Fibroblast of lung (primary cell): ENCODE results near the gene ITPKA. TPM values are rescaled to one million over a fixed set of nuclear protein-coding genes. Genes with fewer than 3 reads are reported as not detected.
A peak's percentile ranks its signal among the peaks of the same experiment; 100 is the strongest.

Experiments used
- DNase-seq, 2 donors: peaks; one replicate each; pipeline versions ENCODE4 v3.0.0 to v3.0.0-alpha.2; 2010; ENCODE audit warnings: low read depth in 2 of 2
- H2AFZ ChIP-seq: 2 replicates; pipeline ENCODE4 v1.5.1; 2012; ENCODE audit warnings: low read length, control low read depth, inconsistent platforms
- H3K27ac ChIP-seq: 2 replicates; pipeline ENCODE4 v1.5.1; 2011; ENCODE audit warnings: low read length, control low read depth; ENCODE audit not compliant: insufficient read depth
- H3K27me3 ChIP-seq: 2 replicates; pipeline ENCODE4 v1.5.1; 2011; ENCODE audit warnings: mild to moderate bottlenecking, low read length; ENCODE audit not compliant: control insufficient read depth, insufficient read depth
- H3K36me3 ChIP-seq: 2 replicates; pipeline ENCODE4 v1.5.1; 2011; ENCODE audit warnings: low read length; ENCODE audit not compliant: control insufficient read depth, insufficient read depth
- H3K4me1 ChIP-seq: 2 replicates; pipeline ENCODE4 v1.5.1; 2011; ENCODE audit warnings: low read length; ENCODE audit not compliant: control insufficient read depth, insufficient read depth; ENCODE audit errors: extremely low read depth
- H3K4me2 ChIP-seq: 2 replicates; pipeline ENCODE4 v1.5.1; 2011; ENCODE audit warnings: low read length, control low read depth; ENCODE audit not compliant: insufficient read depth; ENCODE audit errors: extremely low read depth
- H3K4me3 ChIP-seq, 4 experiments: fragments of 200-600 bp in 1 of 4; sonication (generic) in 1 of 4; replicated peaks in 1 of 4; 2 replicates each; pipeline ENCODE4 v1.5.1; 2011 to 2016; ENCODE audit warnings: low read length in 4 of 4, low read depth in 3 of 4, mild to moderate bottlenecking in 3 of 4, control low read depth in 2 of 4, inconsistent platforms in 1 of 4, mixed read lengths in 1 of 4; ENCODE audit not compliant: insufficient read depth in 1 of 4; ENCODE audit errors: control extremely low read depth in 1 of 4
- H3K79me2 ChIP-seq: 2 replicates; pipeline ENCODE4 v1.5.1; 2012; ENCODE audit warnings: mild to moderate bottlenecking, low read length, inconsistent platforms; ENCODE audit not compliant: control insufficient read depth, insufficient read depth
- H3K9ac ChIP-seq: 2 replicates; pipeline ENCODE4 v1.5.1; 2011; ENCODE audit warnings: mild to moderate bottlenecking, low read length, control low read depth; ENCODE audit not compliant: insufficient read depth
- H3K9me3 ChIP-seq: 2 replicates; pipeline ENCODE4 v1.5.1; 2012; ENCODE audit warnings: low read depth, low read length; ENCODE audit not compliant: control insufficient read depth, insufficient read depth
- H4K20me1 ChIP-seq: 2 replicates; pipeline ENCODE4 v1.5.1; 2011; ENCODE audit warnings: low read length; ENCODE audit not compliant: control insufficient read depth, insufficient read depth; ENCODE audit errors: extremely low read depth
- CTCF ChIP-seq, 2 donors: IDR thresholded peaks in 1 of 2; conservative IDR thresholded peaks in 1 of 2; 1 replicate in 1 of 2; 2 replicates in 1 of 2; pipeline ENCODE4 v1.5.1; 2011 to 2012; ENCODE audit warnings: low read length in 2 of 2, control low read depth in 1 of 2, inconsistent platforms in 1 of 2, low read depth in 1 of 2, mild to moderate bottlenecking in 1 of 2
- EZH2 ChIP-seq: IDR thresholded peaks from 2 replicates; pipeline ENCODE4 v1.5.1; 2012; ENCODE audit warnings: low read length, control low read depth, mild to moderate bottlenecking; ENCODE audit errors: missing control alignments
- polyA plus RNA-seq, 2 donors: library from polyadenylated mRNA; depleted of rRNA in 1 of 2; stranded (reverse) in 1 of 2; unstranded in 1 of 2; fragments of >200 nt; gene quantifications; 2 replicates each; pipeline ENCODE4 v1.2.1, GENCODE V29; 2011 to 2012; ENCODE audit warnings: missing spikeins in 1 of 2
- total RNA-seq: library from RNA; depleted of rRNA; stranded (reverse); fragments of >200 nt; gene quantifications from 2 replicates; pipeline ENCODE4 v1.2.1, GENCODE V29; 2014

Gene ITPKA
- total and polyA plus RNA-seq, 2 donors (not counting 1 experiment from before 2014, with no cell fraction given), result 0.32 to 35.0 TPM

DNA sequence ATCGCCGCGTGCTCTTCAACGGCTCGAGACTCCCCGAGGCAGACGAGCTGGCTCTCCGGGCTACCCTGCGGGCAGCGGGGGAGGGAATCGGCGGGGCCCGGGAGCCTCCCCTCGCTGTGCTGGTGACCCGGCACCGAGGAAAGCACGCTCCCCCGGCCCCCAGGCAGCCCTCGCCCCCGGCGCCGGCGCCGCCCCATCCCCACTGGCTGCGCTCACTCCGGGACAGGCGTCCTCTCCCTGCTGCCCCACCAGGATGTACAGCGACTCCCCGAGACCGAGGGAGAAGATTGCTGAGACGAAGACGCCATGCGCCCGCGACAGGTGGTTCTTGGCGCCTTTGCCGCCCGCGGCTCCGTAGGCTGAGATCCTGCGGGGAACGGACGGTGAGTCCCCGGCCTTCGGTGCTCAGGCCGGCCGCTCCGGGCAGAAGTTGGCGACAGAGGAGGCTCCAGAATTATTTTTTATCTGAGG, 18.3 kb downstream of the ITPKA start:
- no peak overlapping the region for H3K4me3 ChIP-seq
- H2AFZ ChIP-seq, result no peak overlapping the region
- peaks cover 2% of the 10 kb centered on the region for H3K4me1 ChIP-seq
- H3K4me2 ChIP-seq, result no peak overlapping the region
- no peaks in the 10 kb centered on the region for H3K36me3 ChIP-seq
- no peak overlapping the region for H3K9ac ChIP-seq
- DNase-seq, result no peak
- no peaks in the 10 kb centered on the region for H3K9me3 ChIP-seq
- no peaks in the 10 kb centered on the region for H4K20me1 ChIP-seq
- no peak for TF ChIP-seq EZH2
- H3K27ac ChIP-seq, result no peak overlapping the region
- H3K79me2 ChIP-seq, result no peaks in the 10 kb centered on the region
- H3K27me3 ChIP-seq, result peaks cover 14% of the 10 kb centered on the region

DNA sequence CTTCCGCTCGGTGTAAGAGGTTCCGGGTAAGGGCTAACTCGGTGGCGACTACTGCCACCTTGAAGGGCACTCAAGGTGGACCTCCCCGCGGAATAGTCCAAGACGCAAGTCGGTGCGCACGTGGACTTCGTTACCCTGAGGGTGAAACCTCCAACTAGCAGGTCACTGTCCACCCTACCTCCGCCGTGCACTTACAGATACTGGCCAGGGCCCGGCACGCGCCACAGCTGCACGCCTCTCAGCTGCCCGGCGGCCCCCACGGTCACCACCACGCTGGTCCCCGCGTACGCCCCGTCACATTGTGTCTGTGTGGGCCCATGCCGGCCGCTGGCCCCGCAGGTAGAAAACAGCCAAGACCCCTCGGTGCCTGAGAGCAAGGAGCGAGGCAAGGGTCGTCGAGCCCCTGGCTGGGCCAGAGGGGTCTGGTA, 18.9 kb downstream of the ITPKA start:
- no peaks in the 10 kb centered on the region for H4K20me1 ChIP-seq
- H3K9me3 ChIP-seq, result no peaks in the 10 kb centered on the region
- TF ChIP-seq CTCF (conservative IDR thresholded peaks at IDR 0.05 in 1 of 2, IDR thresholded peaks at IDR 0.05 in 1 of 2; ENCODE audit: low read depth in 1 of 2, low read length in 2 of 2) (no peak), EZH2 (peak; percentile 99)
- no peak for DNase-seq
- no peaks in the 10 kb centered on the region for H3K79me2 ChIP-seq
- no peak overlapping the region for H3K27ac ChIP-seq
- H3K9ac ChIP-seq, result no peak overlapping the region
- H3K4me3 ChIP-seq, result peak overlapping the region in 2 of 4 experiments; percentile 8 to 44
- H3K27me3 ChIP-seq, result peaks cover 14% of the 10 kb centered on the region
- H3K4me1 ChIP-seq, result peaks cover 2% of the 10 kb centered on the region
- no peak overlapping the region for H2AFZ ChIP-seq
- H3K4me2 ChIP-seq, result peak overlapping the region; percentile 52
- H3K36me3 ChIP-seq, result no peaks in the 10 kb centered on the region

GRCh38 chr15:41512940-41513505, 19.3 kb downstream of the ITPKA start:
- H4K20me1 ChIP-seq, result no peaks in the 10 kb centered on the region
- no peak for DNase-seq

DNA sequence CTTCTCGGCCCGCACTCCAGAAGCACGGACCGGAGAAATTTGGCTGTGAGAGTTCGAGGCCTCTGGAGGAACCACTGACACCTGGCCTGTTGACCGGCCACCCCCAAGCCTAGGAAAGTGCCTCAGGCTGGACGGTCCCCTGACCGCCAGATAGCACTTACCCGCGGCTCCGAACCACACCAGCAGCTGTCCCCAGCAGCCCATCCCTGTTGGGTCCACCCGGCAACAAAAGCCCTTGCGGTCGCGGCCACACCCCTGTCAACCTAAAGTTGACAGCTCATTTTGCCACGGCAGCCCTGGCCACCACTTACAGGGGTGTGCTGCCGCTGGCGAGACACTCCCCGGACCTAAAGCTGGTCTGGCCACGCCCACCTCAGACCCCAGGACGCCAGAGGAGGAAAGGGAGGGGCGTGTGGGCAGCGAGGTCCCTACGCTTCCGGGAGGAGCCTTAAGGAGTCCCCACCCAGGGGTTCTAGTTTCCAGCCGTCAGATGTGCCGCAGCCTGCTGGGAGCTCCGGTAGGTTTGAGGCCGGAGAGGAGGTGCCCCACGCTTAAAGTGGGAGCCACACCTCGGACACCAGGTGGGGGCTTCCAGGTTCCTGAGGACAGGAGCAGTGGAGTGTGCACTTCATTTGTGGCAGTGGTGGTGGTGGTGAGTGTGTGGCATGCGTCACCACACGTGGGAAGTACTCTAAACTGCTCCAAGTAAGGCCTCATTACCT, 20.0 kb downstream of the ITPKA start, which contains the start of gene LTK:
TSS of gene LTK (minus strand) at position 322 of the 722 bp plus-strand sequence. CDS start at position 204, 118 bp downstream.
- no peaks in the 10 kb centered on the region for H3K79me2 ChIP-seq
- peak within 1 kb of the TSS; percentile 78 for H3K4me2 ChIP-seq
- no peaks in the 10 kb centered on the region for H4K20me1 ChIP-seq
- H3K4me1 ChIP-seq, result peaks cover 2% of the 10 kb centered on the region
- H3K27me3 ChIP-seq, result peaks cover 14% of the 10 kb centered on the region
- H3K9me3 ChIP-seq, result no peaks in the 10 kb centered on the region
- peaks cover 2% of the 10 kb centered on the region for H3K36me3 ChIP-seq
- no peak within 1 kb of the TSS for H3K9ac ChIP-seq
- H2AFZ ChIP-seq, result no peak within 1 kb of the TSS
- no peak for DNase-seq
- no peak for TF ChIP-seq CTCF (conservative IDR thresholded peaks at IDR 0.05 in 1 of 2, IDR thresholded peaks at IDR 0.05 in 1 of 2; ENCODE audit: low read depth in 1 of 2, low read length in 2 of 2)
- no peak for TF ChIP-seq EZH2
- H3K4me3 ChIP-seq, result peak within 1 kb of the TSS; percentile 21 to 44 (median 34)
- no peak within 1 kb of the TSS for H3K27ac ChIP-seq

More at GRCh38 chr15:41512940-41513505, 19.3 kb downstream of the ITPKA start:
- H3K36me3 ChIP-seq, result peaks cover 2% of the 10 kb centered on the region
- peaks cover 2% of the 10 kb centered on the region for H3K4me1 ChIP-seq
- H2AFZ ChIP-seq, result no peak overlapping the region
- no peaks in the 10 kb centered on the region for H3K79me2 ChIP-seq
- H3K27ac ChIP-seq, result no peak overlapping the region
- no peak for TF ChIP-seq EZH2
- H3K27me3 ChIP-seq, result peaks cover 14% of the 10 kb centered on the region
- no peak overlapping the region for H3K9ac ChIP-seq
- H3K4me3 ChIP-seq, result peak overlapping the region; percentile 21 to 44 (median 34)
- no peaks in the 10 kb centered on the region for H3K9me3 ChIP-seq
- H3K4me2 ChIP-seq, result peak overlapping the region; percentile 78
